ENCODE results near the gene FSTL4. TPM values are rescaled to one million over a fixed set of nuclear protein-coding genes. Genes with fewer than 3 reads are reported as not detected.

Gene FSTL4
- total and polyA plus RNA-seq, 2 donors (not counting 1 experiment from before 2014, with no cell fraction given) = 0.31 to 6.7 TPM

- Mint-ChIP-seq H3K4me3 (no peak overlapping the region), H3K27me3 (peaks cover 22% of the 10 kb centered on the region), H3K27ac (no peak overlapping the region), H3K9me3 (ENCODE audit: insufficient read depth) (peaks cover 2% of the 10 kb centered on the region), H3K4me1 (no peaks in the 10 kb centered on the region)
- H3K4me1 ChIP-seq (ENCODE audit: control insufficient read depth in 2 of 2, insufficient read depth in 2 of 2, low read length in 2 of 2) = no peaks in the 10 kb centered on the region
- no peak overlapping the region for H3K9ac ChIP-seq (ENCODE audit: low read length)
- WGBS (ENCODE audit: insufficient coverage) = 86% methylated on average over 2 of the region's 2 CpGs
- intact Hi-C loops (cut with micrococcal nuclease) = no loop called here
- CTCF ChIA-PET = interaction anchor here (1.4 kb wide), 1 partner anchor 31 kb away, joined by 3 read pairs; no protein-coding TSS in a partner anchor
- no peak overlapping the region for H3K4me2 ChIP-seq (replicated peaks; ENCODE audit: low read depth, low read length, poor library complexity, severe bottlenecking)
- ATAC-seq (ENCODE audit: low read depth) = no peak
- TF ChIP-seq EZH2 (IDR thresholded peaks at IDR 0.05; ENCODE audit: borderline replicate concordance, insufficient read depth, low read depth, low read length, poor library complexity, severe bottlenecking) (no peak), CTCF (IDR thresholded peaks at IDR 0.05) (no peak)
- peaks cover 0 to 4% (median 0%) of the 10 kb centered on the region in 4 experiments for H3K27me3 ChIP-seq (replicated peaks in 1 of 4; ENCODE audit: control extremely low read depth in 1 of 4, control insufficient read depth in 3 of 4, insufficient read depth in 4 of 4, low read length in 3 of 4)
- H3K4me3 ChIP-seq (ENCODE audit: control extremely low read depth in 1 of 5, extremely low read depth in 1 of 5, insufficient read depth in 1 of 5, low read depth in 2 of 5, low read length in 4 of 5) = no peak overlapping the region
- no peaks in the 10 kb centered on the region for H4K20me1 ChIP-seq (ENCODE audit: control insufficient read depth, insufficient read depth, low read length, poor library complexity, severe bottlenecking)
- H3K36me3 ChIP-seq (replicated peaks in 1 of 2; ENCODE audit: control extremely low read depth in 1 of 2, control insufficient read depth in 1 of 2, extremely low read depth in 1 of 2, insufficient read depth in 2 of 2, low read length in 1 of 2) = no peaks in the 10 kb centered on the region
- no peak for DNase-seq
- H3K27ac ChIP-seq (ENCODE audit: low read length in 2 of 2) = no peak overlapping the region
- H3K79me2 ChIP-seq (ENCODE audit: control insufficient read depth, insufficient read depth, low read length) = no peaks in the 10 kb centered on the region
- POLR2A ChIA-PET = no interaction called here
- no peaks in the 10 kb centered on the region for H3K9me3 ChIP-seq (ENCODE audit: control extremely low read depth in 1 of 3, control insufficient read depth in 2 of 3, insufficient read depth in 1 of 3, low read length in 2 of 3)
- H2AFZ ChIP-seq (ENCODE audit: insufficient read depth, low read depth, low read length, poor library complexity, severe bottlenecking) = no peak overlapping the region
These were observed 90.5 kb downstream of the FSTL4 start for GRCh38 chr5:133521801-133522200.

- Histone ChIP-seq H3K4me2 (replicated peaks; ENCODE audit: low read depth, low read length, poor library complexity, severe bottlenecking) (no peak overlapping the region), H3K9me3 (ENCODE audit: control extremely low read depth in 1 of 3, control insufficient read depth in 2 of 3, insufficient read depth in 1 of 3, low read length in 2 of 3) (no peaks in the 10 kb centered on the region), H3K36me3 (replicated peaks in 1 of 2; ENCODE audit: control extremely low read depth in 1 of 2, control insufficient read depth in 1 of 2, extremely low read depth in 1 of 2, insufficient read depth in 2 of 2, low read length in 1 of 2) (no peaks in the 10 kb centered on the region), H4K20me1 (ENCODE audit: control insufficient read depth, insufficient read depth, low read length, poor library complexity, severe bottlenecking) (no peaks in the 10 kb centered on the region), H3K79me2 (ENCODE audit: control insufficient read depth, insufficient read depth, low read length) (no peaks in the 10 kb centered on the region), H3K9ac (ENCODE audit: low read length) (no peak overlapping the region), H3K4me1 (ENCODE audit: control insufficient read depth in 2 of 2, insufficient read depth in 2 of 2, low read length in 2 of 2) (no peaks in the 10 kb centered on the region), H3K27ac (ENCODE audit: low read length in 2 of 2) (no peak overlapping the region), H3K27me3 (replicated peaks in 1 of 4; ENCODE audit: control extremely low read depth in 1 of 4, control insufficient read depth in 3 of 4, insufficient read depth in 4 of 4, low read length in 3 of 4) (peaks cover 0 to 4% (median 0%) of the 10 kb centered on the region in 4 experiments), H2AFZ (ENCODE audit: insufficient read depth, low read depth, low read length, poor library complexity, severe bottlenecking) (no peak overlapping the region), H3K4me3 (ENCODE audit: control extremely low read depth in 1 of 5, extremely low read depth in 1 of 5, insufficient read depth in 1 of 5, low read depth in 2 of 5, low read length in 4 of 5) (no peak overlapping the region)
- H3K9me3 Mint-ChIP-seq (ENCODE audit: insufficient read depth) = peaks cover 2% of the 10 kb centered on the region
- ChIA-PET CTCF (interaction anchor here (1.4 kb wide), 1 partner anchor 32 kb away, joined by 3 read pairs; no protein-coding TSS in a partner anchor), POLR2A (no interaction called here)
- no peak for DNase-seq
- 52% methylated on average over 2 of the region's 2 CpGs for WGBS (ENCODE audit: insufficient coverage)
- no peak for TF ChIP-seq EZH2 (IDR thresholded peaks at IDR 0.05; ENCODE audit: borderline replicate concordance, insufficient read depth, low read depth, low read length, poor library complexity, severe bottlenecking)
- TF ChIP-seq CTCF (IDR thresholded peaks at IDR 0.05) = no peak
- no peaks in the 10 kb centered on the region for H3K4me1 Mint-ChIP-seq
- no peak overlapping the region for H3K4me3 Mint-ChIP-seq
- no peak overlapping the region for H3K27ac Mint-ChIP-seq
- H3K27me3 Mint-ChIP-seq = peaks cover 26% of the 10 kb centered on the region
- ATAC-seq (ENCODE audit: low read depth) = no peak
- intact Hi-C loops (cut with micrococcal nuclease) = no loop called here
These were observed 91.2 kb downstream of the FSTL4 start for GRCh38 chr5:133520991-133521706.

Measured in B cell (primary cell).